H9 (cell line): ENCODE results near the gene PXDN. TPM values are rescaled to one million over a fixed set of nuclear protein-coding genes. Genes with fewer than 3 reads are reported as not detected.

Experiments used
- DNase-seq: peaks from one replicate; pipeline ENCODE4 v3.0.0-alpha.2; 2017
- H2AFZ ChIP-seq: one replicate; pipeline ENCODE4 v1.6.1; 2013; ENCODE audit warnings: mild to moderate bottlenecking, low read length, control low read depth, moderate library complexity
- H2AK5ac ChIP-seq: 2 replicates; pipeline ENCODE4 v1.6.1; 2013; ENCODE audit warnings: low read length, control low read depth, mixed read lengths; ENCODE audit not compliant: insufficient read length
- H2BK120ac ChIP-seq: one replicate; pipeline ENCODE4 v1.6.1; 2013; ENCODE audit warnings: low read depth, mild to moderate bottlenecking, low read length, control low read depth, inconsistent platforms; ENCODE audit not compliant: poor library complexity, severe bottlenecking
- H2BK12ac ChIP-seq: 2 replicates; pipeline ENCODE4 v1.6.1; 2013; ENCODE audit warnings: low read length, control low read depth, mixed read lengths, low read depth; ENCODE audit not compliant: insufficient read length
- H2BK15ac ChIP-seq: 2 replicates; pipeline ENCODE4 v1.6.1; 2013; ENCODE audit warnings: low read depth, low read length, control low read depth
- H2BK20ac ChIP-seq: one replicate; pipeline ENCODE4 v1.6.1; 2013; ENCODE audit warnings: low read depth, mild to moderate bottlenecking, low read length, control low read depth, inconsistent platforms; ENCODE audit not compliant: poor library complexity, severe bottlenecking
- H2BK5ac ChIP-seq: 2 replicates; pipeline ENCODE4 v1.6.1; 2013; ENCODE audit warnings: low read length, control low read depth, mixed read lengths; ENCODE audit not compliant: insufficient read length
- H3K14ac ChIP-seq: 2 replicates; pipeline ENCODE4 v1.6.1; 2013; ENCODE audit warnings: low read length, control low read depth; ENCODE audit not compliant: insufficient read depth
- H3K18ac ChIP-seq: 2 replicates; pipeline ENCODE4 v1.6.1; 2013; ENCODE audit warnings: low read depth, mild to moderate bottlenecking, mixed read lengths, low read length, control low read depth; ENCODE audit not compliant: insufficient read length
- H3K23ac ChIP-seq: 2 replicates; pipeline ENCODE4 v1.6.1; 2013; ENCODE audit warnings: low read length, control low read depth, mixed read lengths, low read depth; ENCODE audit not compliant: insufficient read length
- H3K23me2 ChIP-seq: 2 replicates; pipeline ENCODE4 v1.6.1; 2013; ENCODE audit warnings: low read depth, mild to moderate bottlenecking, mixed read lengths, low read length, control low read depth; ENCODE audit not compliant: insufficient read length, poor library complexity, severe bottlenecking
- H3K27ac ChIP-seq: 2 replicates; pipeline ENCODE4 v1.5.1; 2013; ENCODE audit warnings: low read length, control low read depth, mixed read lengths, low read depth; ENCODE audit not compliant: insufficient read length
- H3K27me3 ChIP-seq: 2 replicates; pipeline ENCODE4 v1.6.1; 2013; ENCODE audit warnings: low read length, control low read depth, inconsistent platforms; ENCODE audit not compliant: insufficient read depth
- H3K4ac ChIP-seq: 2 replicates; pipeline ENCODE4 v1.6.1; 2013; ENCODE audit warnings: low read depth, mild to moderate bottlenecking, control low read depth, inconsistent platforms, low read length, moderate library complexity
- H3K4me1 ChIP-seq: 2 replicates; pipeline ENCODE4 v1.6.1; 2013; ENCODE audit warnings: low read length, control low read depth, inconsistent platforms; ENCODE audit not compliant: insufficient read depth
- H3K4me2 ChIP-seq: 2 replicates; pipeline ENCODE4 v1.6.1; 2013; ENCODE audit warnings: low read length, control low read depth, mixed read lengths; ENCODE audit not compliant: insufficient read length, insufficient read depth
- H3K56ac ChIP-seq: 2 replicates; pipeline ENCODE4 v1.6.1; 2013; ENCODE audit warnings: low read depth, mild to moderate bottlenecking, mixed read lengths, low read length, control low read depth; ENCODE audit not compliant: insufficient read length
- H3K79me1 ChIP-seq: 2 replicates; pipeline ENCODE4 v1.6.1; 2013; ENCODE audit warnings: low read depth, mild to moderate bottlenecking, moderate library complexity, low read length, control low read depth, inconsistent platforms; ENCODE audit not compliant: insufficient read depth, poor library complexity, severe bottlenecking
- H3K79me2 ChIP-seq: 2 replicates; pipeline ENCODE4 v1.6.1; 2013; ENCODE audit warnings: low read length, control low read depth, inconsistent platforms; ENCODE audit not compliant: insufficient read depth
- H3K9ac ChIP-seq: 2 replicates; pipeline ENCODE4 v1.6.1; 2013; ENCODE audit warnings: low read length, control low read depth, mixed read lengths; ENCODE audit not compliant: insufficient read length; ENCODE audit errors: extremely low read depth
- H3K9me3 ChIP-seq: one replicate; pipeline ENCODE4 v1.6.1; 2013; ENCODE audit warnings: low read depth, low read length, inconsistent platforms; ENCODE audit not compliant: control insufficient read depth
- H3T11ph ChIP-seq: one replicate; pipeline ENCODE4 v1.6.1; 2013; ENCODE audit warnings: mild to moderate bottlenecking, low read length, control low read depth, inconsistent platforms
- H4K20me1 ChIP-seq: one replicate; pipeline ENCODE4 v1.6.1; 2013; ENCODE audit not compliant: control insufficient read depth, insufficient read length, insufficient read depth
- H4K5ac ChIP-seq: 2 replicates; pipeline ENCODE4 v1.6.1; 2013; ENCODE audit warnings: low read depth, mild to moderate bottlenecking, mixed read lengths, low read length, control low read depth; ENCODE audit not compliant: insufficient read length
- H4K8ac ChIP-seq: replicated peaks from 2 replicates; pipeline ENCODE4 v1.6.1; 2013; ENCODE audit warnings: low read length, control low read depth, mixed read lengths, low read depth; ENCODE audit not compliant: insufficient read length
- H4K91ac ChIP-seq: 2 replicates; pipeline ENCODE4 v1.6.1; 2013; ENCODE audit warnings: low read depth, mild to moderate bottlenecking, moderate library complexity, mixed read lengths, low read length, control low read depth; ENCODE audit not compliant: insufficient read length
- H3K27ac Mint-ChIP-seq, 3 experiments: 2 replicates in 2 of 3; 3 replicates in 1 of 3; pipeline ENCODE4 v1.8.0; 2020 to 2021; ENCODE audit warnings: mixed read lengths in 3 of 3, mild to moderate bottlenecking in 1 of 3, moderate library complexity in 1 of 3
- H3K27me3 Mint-ChIP-seq: 2 replicates; pipeline ENCODE4 v1.8.0; 2021; ENCODE audit warnings: low read depth, mild to moderate bottlenecking, moderate library complexity, mixed read lengths
- H3K36me3 Mint-ChIP-seq, 3 experiments: 2 replicates in 2 of 3; 3 replicates in 1 of 3; pipeline ENCODE4 v1.8.0; 2020 to 2021; ENCODE audit warnings: low read depth in 3 of 3, mixed read lengths in 3 of 3; ENCODE audit not compliant: insufficient read depth in 1 of 3
- H3K4me1 Mint-ChIP-seq, 2 experiments: 2 replicates each; pipeline ENCODE4 v1.8.0; 2020; ENCODE audit warnings: mixed read lengths in 2 of 2
- H3K4me3 Mint-ChIP-seq, 2 experiments: 2 replicates in 1 of 2; 3 replicates in 1 of 2; pipeline ENCODE4 v1.8.0; 2020 to 2021; ENCODE audit warnings: mild to moderate bottlenecking in 2 of 2, mixed read lengths in 2 of 2, moderate library complexity in 1 of 2
- H3K9me3 Mint-ChIP-seq, 2 experiments: 2 replicates in 1 of 2; 3 replicates in 1 of 2; pipeline ENCODE4 v1.8.0; 2020; ENCODE audit warnings: mild to moderate bottlenecking in 2 of 2, mixed read lengths in 2 of 2, moderate library complexity in 1 of 2
- CTCF ChIP-seq: fragments of 200-600 bp; sonication (generic); conservative IDR thresholded peaks from 3 replicates; pipeline ENCODE4 v1.8.0; 2021; ENCODE audit warnings: antibody characterized with exemption, mild to moderate bottlenecking
- WGBS: extraction: QIAGEN DNeasy Blood & Tissue Kit; methylation state at CpG from one replicate; pipeline ENCODE4 v1.1.7; 2013; ENCODE audit warnings: missing lambda C conversion rate, low lambda C conversion rate, mixed read lengths; ENCODE audit not compliant: insufficient read length; ENCODE audit errors: extremely low coverage; 5-methylcytosine and 5-hydroxymethylcytosine counted together
- total RNA-seq: library from RNA; stranded (reverse); gene quantifications from 2 replicates; pipeline ENCODE4 v1.2.1, GENCODE V29; 2021

Gene PXDN
- total RNA-seq, 1 experiment from 2014 or later: 146 TPM

GRCh38 chr2:1594373-1595171 is 149.7 kb downstream of the PXDN start:
- Histone ChIP-seq H3K23me2 (no peaks in the 10 kb centered on the region), H3K23ac (no peak overlapping the region), H3K9ac (no peak overlapping the region), H3K4ac (no peak overlapping the region), H4K8ac (no peak overlapping the region), H3K79me2 (no peaks in the 10 kb centered on the region; the same call in 1 of the 2 replicates), H2BK120ac (no peak overlapping the region), H4K5ac (no peak overlapping the region), H2BK20ac (no peak overlapping the region), H3K27me3 (no peaks in the 10 kb centered on the region), H2BK5ac (no peak overlapping the region), H3K79me1 (no peaks in the 10 kb centered on the region), H2AK5ac (no peak overlapping the region), H3K56ac (no peak overlapping the region), H4K20me1 (no peaks in the 10 kb centered on the region), H3K4me2 (no peak overlapping the region), H3K9me3 (no peaks in the 10 kb centered on the region), H2AFZ (no peak overlapping the region), H3T11ph (no peak overlapping the region), H3K27ac (no peak overlapping the region), H2BK15ac (no peak overlapping the region), H3K14ac (no peak overlapping the region), H3K18ac (no peak overlapping the region), H2BK12ac (no peak overlapping the region), H4K91ac (no peak overlapping the region), H3K4me1 (peaks cover 3% of the 10 kb centered on the region; the same call in 1 of the 2 replicates)
- Mint-ChIP-seq H3K4me3 (no peak overlapping the region), H3K4me1 (peaks cover 16 to 20% of the 10 kb centered on the region in 2 experiments), H3K27me3 (no peaks in the 10 kb centered on the region; the same call in 1 of the 2 replicates), H3K9me3 (no peaks in the 10 kb centered on the region), H3K36me3 (no peaks in the 10 kb centered on the region), H3K27ac (peak overlapping the region in 2 of 3 experiments; percentile 60 to 81; a peak in 2 of 7 replicates)
- no peak for TF ChIP-seq CTCF
- no CpG with 5 or more reads among the region's 29 CpGs for WGBS
- DNase-seq: peak; percentile 38
